IPS-20b (cell line): ENCODE results near the gene PTPRN2.

Experiments used
- H3K27ac ChIP-seq: one replicate; pipeline ENCODE4 v1.5.1; 2013; ENCODE audit warnings: low read length
- H3K27me3 ChIP-seq: 2 replicates; pipeline ENCODE4 v1.6.1; 2013; ENCODE audit warnings: mild to moderate bottlenecking, low read length, inconsistent platforms; ENCODE audit not compliant: insufficient read depth
- H3K36me3 ChIP-seq: 2 replicates; pipeline ENCODE4 v1.6.1; 2013; ENCODE audit warnings: low read depth, mild to moderate bottlenecking, inconsistent platforms, low read length, moderate library complexity; ENCODE audit not compliant: insufficient read depth
- H3K4me1 ChIP-seq: 2 replicates; pipeline ENCODE4 v1.6.1; 2013; ENCODE audit warnings: mild to moderate bottlenecking, control low read depth, inconsistent platforms, low read length, moderate library complexity; ENCODE audit not compliant: insufficient read depth
- H3K4me3 ChIP-seq: 2 replicates; pipeline ENCODE4 v1.5.1; 2013; ENCODE audit warnings: mild to moderate bottlenecking, low read length, inconsistent platforms
- H3K9ac ChIP-seq: 2 replicates; pipeline ENCODE4 v1.6.1; 2013; ENCODE audit warnings: low read depth, mild to moderate bottlenecking, inconsistent platforms, low read length, moderate library complexity
- H3K9me3 ChIP-seq: 2 replicates; pipeline ENCODE4 v1.6.1; 2013; ENCODE audit warnings: mild to moderate bottlenecking, low read depth, low read length, inconsistent platforms; ENCODE audit not compliant: insufficient read depth

The PTPRN2 gene

DNA sequence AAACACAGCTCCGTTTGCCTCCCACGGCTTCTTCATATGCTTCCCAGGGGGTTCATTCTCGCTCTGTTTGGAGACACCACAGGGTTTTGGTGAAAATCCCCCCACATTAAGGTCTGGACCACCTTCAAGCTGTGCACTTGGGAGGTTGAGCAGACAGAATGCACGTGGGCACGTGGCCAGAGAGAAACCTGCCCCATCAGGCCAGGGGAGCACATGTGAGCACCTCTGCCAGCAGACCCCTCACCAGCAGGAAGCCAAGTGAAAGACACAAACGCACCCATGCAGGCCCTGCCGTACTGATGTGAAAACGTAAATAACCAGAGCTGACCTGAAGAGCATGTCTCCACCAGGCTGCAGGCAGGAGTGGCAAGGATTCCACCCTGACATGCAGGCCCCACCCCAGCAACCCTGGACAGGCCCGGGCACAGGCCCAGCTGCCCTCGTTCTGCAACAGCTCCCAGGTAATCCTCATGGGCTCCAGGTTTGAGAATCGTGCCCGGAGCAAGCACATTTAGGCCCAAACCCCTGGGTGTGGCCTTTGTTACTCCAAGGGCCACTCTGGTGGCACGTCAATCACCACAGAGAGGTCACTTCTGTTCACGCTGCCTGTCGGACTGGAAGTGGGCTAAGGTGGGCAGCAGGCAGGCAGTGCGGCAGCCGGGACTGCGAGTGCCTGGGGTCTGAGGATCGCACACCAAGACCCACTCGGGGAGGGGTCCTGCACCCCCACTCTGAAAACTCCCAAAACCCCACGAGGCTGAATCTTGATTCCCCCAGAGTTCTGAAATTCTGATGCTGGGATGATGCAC, 184.4 kb downstream of the PTPRN2 start:
- no peaks in the 10 kb centered on the region for H3K36me3 ChIP-seq
- peaks cover 10% of the 10 kb centered on the region for H3K9me3 ChIP-seq
- H3K27me3 ChIP-seq, result no peaks in the 10 kb centered on the region
- no peak overlapping the region for H3K4me3 ChIP-seq
- H3K27ac ChIP-seq, result no peak overlapping the region
- no peak overlapping the region for H3K9ac ChIP-seq
- H3K4me1 ChIP-seq, result no peaks in the 10 kb centered on the region

DNA sequence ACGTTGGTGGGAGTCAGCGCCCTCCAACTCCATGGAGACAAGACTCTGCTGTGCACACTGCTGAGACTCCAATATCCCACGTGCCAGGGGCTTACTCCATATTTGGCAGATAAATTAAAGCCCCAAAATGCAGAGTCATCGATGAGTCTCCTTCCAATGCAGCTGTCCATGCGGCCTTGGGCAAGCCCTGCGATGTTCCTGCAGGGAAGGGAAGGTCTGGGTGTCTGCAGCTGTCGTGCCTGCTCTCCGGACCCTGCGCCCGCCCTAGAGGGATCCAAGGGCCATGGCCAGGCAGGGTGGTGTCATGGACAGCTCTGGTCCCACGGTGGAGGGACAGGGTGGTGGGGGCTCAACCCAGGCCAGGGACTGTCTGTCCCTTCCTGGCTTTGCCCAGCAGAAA, 185.2 kb downstream of the PTPRN2 start:
- no peak overlapping the region for H3K9ac ChIP-seq
- no peaks in the 10 kb centered on the region for H3K4me1 ChIP-seq
- no peak overlapping the region for H3K27ac ChIP-seq
- H3K4me3 ChIP-seq, result no peak overlapping the region
- H3K9me3 ChIP-seq, result peaks cover 10% of the 10 kb centered on the region
- no peaks in the 10 kb centered on the region for H3K27me3 ChIP-seq
- H3K36me3 ChIP-seq, result no peaks in the 10 kb centered on the region

- Histone ChIP-seq H3K36me3 (no peaks in the 10 kb centered on the region), H3K27me3 (no peaks in the 10 kb centered on the region), H3K27ac (no peak overlapping the region), H3K9ac (no peak overlapping the region), H3K4me1 (no peaks in the 10 kb centered on the region), H3K4me3 (no peak overlapping the region), H3K9me3 (peaks cover 10% of the 10 kb centered on the region)
Measured at GRCh38 chr7:158401826-158402225, 185.8 kb downstream of the PTPRN2 start.

DNA sequence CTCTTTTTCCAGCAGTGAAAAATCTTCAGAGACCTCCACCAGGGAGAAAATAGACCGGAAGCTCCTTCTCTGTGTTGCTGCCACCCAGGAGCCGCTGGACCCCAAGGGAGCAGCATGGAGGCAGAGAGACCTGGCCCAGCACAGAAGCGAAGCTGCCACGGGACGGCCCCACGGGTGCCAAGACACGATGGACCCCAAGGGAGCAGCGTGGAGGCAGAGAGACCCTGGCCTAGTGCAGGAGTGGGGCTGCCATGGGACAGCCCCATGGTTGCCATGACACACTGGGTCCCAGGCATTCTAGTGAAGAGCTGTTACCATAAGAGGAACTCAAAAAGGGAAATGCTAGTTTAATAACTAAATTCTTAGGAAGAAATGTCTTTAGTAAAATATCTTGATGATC, 186.3 kb downstream of the PTPRN2 start:
- Histone ChIP-seq H3K27ac (no peak overlapping the region), H3K9ac (no peak overlapping the region), H3K36me3 (no peaks in the 10 kb centered on the region), H3K27me3 (no peaks in the 10 kb centered on the region), H3K9me3 (peaks cover 10% of the 10 kb centered on the region), H3K4me1 (no peaks in the 10 kb centered on the region), H3K4me3 (no peak overlapping the region)

DNA sequence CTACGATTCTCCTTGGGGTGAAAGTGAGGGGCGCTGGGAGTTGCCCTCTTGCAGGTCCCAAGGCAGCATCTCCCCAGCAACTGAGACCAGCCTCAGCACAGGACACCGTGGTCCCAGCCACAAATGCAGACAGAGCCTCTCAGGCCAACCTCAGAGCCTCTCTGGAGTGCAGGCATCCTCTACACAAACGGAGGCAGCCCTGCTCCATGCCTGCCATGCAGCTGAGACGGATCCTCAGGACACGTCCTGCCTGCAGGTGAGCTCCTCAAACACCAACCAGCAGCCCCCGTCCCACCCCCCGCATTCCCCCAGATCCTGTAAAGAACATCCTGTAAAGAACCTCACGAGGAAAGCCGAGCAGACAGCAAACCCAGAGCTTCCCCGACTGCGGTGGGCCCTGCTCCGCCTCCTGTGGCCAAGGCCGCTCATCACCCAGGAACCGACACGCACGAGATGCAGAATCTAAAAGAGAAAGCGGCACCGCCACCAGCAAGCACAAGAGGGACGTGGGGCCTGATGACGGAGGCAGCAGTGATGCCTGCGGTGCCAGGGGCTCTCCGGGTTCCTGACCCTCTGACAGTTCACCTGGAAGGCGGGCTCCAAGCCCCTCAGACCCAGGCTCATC, 186.9 kb downstream of the PTPRN2 start:
- Histone ChIP-seq H3K4me3 (no peak overlapping the region), H3K36me3 (no peaks in the 10 kb centered on the region), H3K27me3 (no peaks in the 10 kb centered on the region), H3K27ac (no peak overlapping the region), H3K4me1 (no peaks in the 10 kb centered on the region), H3K9me3 (peaks cover 10% of the 10 kb centered on the region), H3K9ac (no peak overlapping the region)

DNA sequence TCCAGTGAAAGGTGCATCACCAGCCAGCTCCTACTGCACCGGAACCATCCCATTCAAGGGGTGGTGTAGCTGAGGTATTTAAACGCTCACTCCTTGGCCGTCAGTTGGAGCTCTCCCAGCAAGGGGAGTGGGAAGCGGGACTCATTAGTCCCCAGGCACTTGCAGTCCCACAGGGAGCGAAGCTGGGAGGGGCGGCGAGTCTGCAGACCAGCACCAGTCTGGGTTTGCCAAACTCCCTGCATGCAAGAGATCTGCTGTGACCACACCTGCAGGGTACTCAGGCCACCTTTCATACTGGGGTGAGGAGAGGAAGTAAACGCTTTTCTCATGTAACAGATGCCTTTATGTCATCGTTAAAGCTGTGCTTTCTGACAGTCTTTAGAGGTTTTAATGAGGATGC, 187.9 kb downstream of the PTPRN2 start:
- H3K27me3 ChIP-seq, result no peaks in the 10 kb centered on the region
- no peak overlapping the region for H3K4me3 ChIP-seq
- H3K9me3 ChIP-seq, result peaks cover 10% of the 10 kb centered on the region
- no peak overlapping the region for H3K9ac ChIP-seq
- no peaks in the 10 kb centered on the region for H3K36me3 ChIP-seq
- no peak overlapping the region for H3K27ac ChIP-seq
- H3K4me1 ChIP-seq, result no peaks in the 10 kb centered on the region

- Histone ChIP-seq H3K9me3 (peaks cover 6% of the 10 kb centered on the region), H3K27me3 (no peaks in the 10 kb centered on the region), H3K4me3 (no peak overlapping the region), H3K9ac (no peak overlapping the region), H3K4me1 (no peaks in the 10 kb centered on the region), H3K36me3 (no peaks in the 10 kb centered on the region), H3K27ac (no peak overlapping the region)
Measured at GRCh38 chr7:158398750-158399149, 188.9 kb downstream of the PTPRN2 start.

DNA sequence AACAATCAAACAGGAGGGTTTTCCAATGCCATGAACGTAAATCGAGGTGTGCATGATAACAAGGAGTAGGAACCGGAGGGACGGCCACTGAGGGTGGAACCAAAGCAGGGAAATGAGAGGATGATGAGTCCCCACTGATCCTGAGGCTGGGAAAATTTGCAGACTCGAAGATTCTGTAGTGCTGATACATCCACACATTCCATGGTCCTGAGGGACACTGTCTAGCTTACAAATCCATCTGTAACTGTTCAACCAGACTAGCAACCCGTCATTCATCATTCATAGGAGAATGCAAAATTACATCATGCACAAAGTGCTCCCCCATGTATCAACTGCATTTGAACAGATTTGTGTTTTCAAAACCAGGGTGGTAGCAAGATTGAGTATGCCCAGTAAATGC, 189.7 kb downstream of the PTPRN2 start:
- no peaks in the 10 kb centered on the region for H3K36me3 ChIP-seq
- no peak overlapping the region for H3K27ac ChIP-seq
- H3K9ac ChIP-seq, result no peak overlapping the region
- no peaks in the 10 kb centered on the region for H3K27me3 ChIP-seq
- H3K4me3 ChIP-seq, result no peak overlapping the region
- H3K4me1 ChIP-seq, result no peaks in the 10 kb centered on the region
- peaks cover 6% of the 10 kb centered on the region for H3K9me3 ChIP-seq

- H3K9me3 ChIP-seq, result peaks cover 6% of the 10 kb centered on the region
Measured at GRCh38 chr7:158396982-158397862, 190.4 kb downstream of the PTPRN2 start.

DNA sequence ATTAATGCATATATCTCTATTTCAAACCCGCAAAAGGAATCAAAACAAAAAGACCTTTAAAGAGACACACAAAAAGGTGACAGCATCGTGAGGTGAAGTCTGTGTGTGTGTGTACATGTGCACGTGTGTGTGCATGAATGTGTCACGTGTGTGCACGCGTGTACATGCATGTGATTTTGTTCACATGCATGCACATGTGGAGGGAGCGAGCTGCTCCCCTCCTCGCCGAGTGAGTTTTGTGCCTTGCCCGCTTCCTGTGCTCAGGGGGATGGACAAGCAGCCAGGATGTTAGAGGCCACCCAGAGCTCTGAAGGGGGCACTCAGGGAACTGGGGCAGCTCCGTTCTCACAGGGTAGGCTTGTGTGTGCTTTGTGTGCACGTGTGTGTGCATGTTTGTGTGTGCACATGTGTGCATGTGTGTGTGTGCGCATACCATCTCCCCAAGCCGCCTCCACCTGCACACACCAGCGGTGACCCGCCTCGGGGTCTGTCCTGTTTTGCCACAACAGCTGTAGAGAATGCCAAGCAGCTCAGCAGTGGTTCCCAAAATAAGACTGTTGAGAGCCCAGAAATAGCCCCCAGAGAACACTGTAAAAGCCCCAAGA, 191.2 kb downstream of the PTPRN2 start:
- Histone ChIP-seq H3K4me3 (no peak overlapping the region), H3K27me3 (no peaks in the 10 kb centered on the region), H3K9me3 (peaks cover 6% of the 10 kb centered on the region), H3K9ac (no peak overlapping the region), H3K27ac (no peak overlapping the region), H3K4me1 (no peaks in the 10 kb centered on the region), H3K36me3 (no peaks in the 10 kb centered on the region)

More at GRCh38 chr7:158396982-158397862, 190.4 kb downstream of the PTPRN2 start:
- Histone ChIP-seq H3K27me3 (no peaks in the 10 kb centered on the region), H3K4me3 (no peak overlapping the region), H3K36me3 (no peaks in the 10 kb centered on the region), H3K27ac (no peak overlapping the region), H3K9ac (no peak overlapping the region), H3K4me1 (no peaks in the 10 kb centered on the region)

DNA sequence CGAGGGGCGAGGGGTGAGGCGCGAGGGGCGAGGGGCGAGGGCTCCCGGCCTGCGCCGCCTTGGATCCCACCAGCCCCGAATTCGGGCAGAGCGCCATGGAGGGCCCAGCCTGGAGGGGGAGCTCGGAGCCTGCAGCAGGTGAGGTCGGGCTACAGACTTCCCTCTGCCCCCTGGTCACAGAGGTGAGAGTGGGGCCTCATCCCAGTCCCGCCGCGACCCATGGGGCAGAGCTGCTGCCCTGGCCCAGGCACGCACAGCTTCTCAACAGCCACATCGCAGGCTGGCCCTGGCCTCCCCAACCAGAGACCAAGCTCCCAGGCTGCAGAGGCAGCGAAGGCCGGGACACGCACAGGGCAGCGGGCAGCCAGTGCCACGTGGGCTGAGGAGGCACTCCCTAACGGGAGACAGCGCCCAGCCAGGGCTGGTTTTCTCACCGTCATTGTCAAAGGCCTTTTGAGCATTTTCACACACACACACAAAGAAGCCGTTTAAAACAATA, 191.8 kb downstream of the PTPRN2 start:
- Histone ChIP-seq H3K9me3 (peaks cover 9% of the 10 kb centered on the region), H3K4me1 (no peaks in the 10 kb centered on the region), H3K36me3 (no peaks in the 10 kb centered on the region), H3K27ac (no peak overlapping the region), H3K4me3 (no peak overlapping the region), H3K9ac (no peak overlapping the region), H3K27me3 (no peaks in the 10 kb centered on the region)
